DOHH2 (cell line): ENCODE data around the gene TULP4.

Experiments
- CTCF ChIP-seq: fragments of 200-600 bp; sonication (generic); IDR thresholded peaks from one replicate; pipeline ENCODE4 v1.5.1; 2014; ENCODE audit warnings: antibody characterized with exemption, mild to moderate bottlenecking, low read depth, low read length; ENCODE audit not compliant: poor library complexity, severe bottlenecking
- EZH2phosphoT487 ChIP-seq: fragments of 200-600 bp; sonication (generic); IDR thresholded peaks from 2 replicates; pipeline ENCODE4 v1.6.1; 2017; ENCODE audit warnings: borderline replicate concordance, mild to moderate bottlenecking, antibody characterized with exemption, low read length, moderate library complexity, mixed read lengths

- TF ChIP-seq CTCF (no peak), EZH2phosphoT487 (no peak)
Measured at GRCh38 chr6:158369241-158369640, 57.0 kb downstream of the TULP4 start.
